HuH-7 (cell line): ENCODE results near the gene MOGAT3.

Source experiments
- DNase-seq: peaks from one replicate; pipeline ENCODE4 v3.0.0; 2011; ENCODE audit warnings: low spot score

MOGAT3 gene, protein sequence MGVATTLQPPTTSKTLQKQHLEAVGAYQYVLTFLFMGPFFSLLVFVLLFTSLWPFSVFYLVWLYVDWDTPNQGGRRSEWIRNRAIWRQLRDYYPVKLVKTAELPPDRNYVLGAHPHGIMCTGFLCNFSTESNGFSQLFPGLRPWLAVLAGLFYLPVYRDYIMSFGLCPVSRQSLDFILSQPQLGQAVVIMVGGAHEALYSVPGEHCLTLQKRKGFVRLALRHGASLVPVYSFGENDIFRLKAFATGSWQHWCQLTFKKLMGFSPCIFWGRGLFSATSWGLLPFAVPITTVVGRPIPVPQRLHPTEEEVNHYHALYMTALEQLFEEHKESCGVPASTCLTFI

DNA sequence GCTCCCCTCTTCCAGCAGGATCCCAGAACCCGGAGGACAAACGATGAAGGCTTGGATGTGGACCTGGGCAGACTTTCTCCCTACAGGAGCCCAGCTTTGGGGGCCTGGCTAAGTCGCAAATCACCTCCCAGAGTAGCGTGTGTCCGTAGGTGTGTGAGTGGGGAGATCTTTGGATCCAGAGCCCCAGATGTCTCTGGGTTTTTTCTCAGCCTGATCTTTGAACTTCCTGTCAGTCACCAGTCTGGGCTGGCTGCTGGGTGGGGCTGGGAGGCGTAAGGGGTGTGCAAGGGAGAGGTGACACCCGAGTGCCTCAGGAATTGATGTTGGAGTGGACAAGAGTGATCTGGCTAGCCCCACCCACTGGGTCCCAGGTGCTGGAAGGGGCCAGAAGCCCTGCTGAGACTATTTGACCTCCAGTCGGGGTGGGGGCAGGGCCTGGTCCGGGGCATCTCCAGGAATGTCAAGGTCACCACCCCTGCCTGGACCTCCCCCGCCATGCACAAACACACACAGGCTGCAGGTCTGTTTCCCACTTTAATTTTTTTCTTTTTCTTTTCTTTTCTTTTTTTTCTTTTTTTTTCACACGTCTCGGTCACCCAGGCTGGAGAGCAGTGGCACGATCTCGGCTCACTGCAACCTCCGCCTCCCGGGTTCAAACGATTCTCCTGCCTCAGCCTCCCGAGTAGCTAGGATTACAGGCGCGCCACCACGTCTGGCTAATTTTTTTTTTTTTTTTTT lies at the start of gene MOGAT3:
Gene MOGAT3, minus strand, starts transcription at position 175 of the 738 bp plus-strand sequence. CDS start 182 bp downstream, outside the sequence.
- peak; percentile 98 for DNase-seq

DNA sequence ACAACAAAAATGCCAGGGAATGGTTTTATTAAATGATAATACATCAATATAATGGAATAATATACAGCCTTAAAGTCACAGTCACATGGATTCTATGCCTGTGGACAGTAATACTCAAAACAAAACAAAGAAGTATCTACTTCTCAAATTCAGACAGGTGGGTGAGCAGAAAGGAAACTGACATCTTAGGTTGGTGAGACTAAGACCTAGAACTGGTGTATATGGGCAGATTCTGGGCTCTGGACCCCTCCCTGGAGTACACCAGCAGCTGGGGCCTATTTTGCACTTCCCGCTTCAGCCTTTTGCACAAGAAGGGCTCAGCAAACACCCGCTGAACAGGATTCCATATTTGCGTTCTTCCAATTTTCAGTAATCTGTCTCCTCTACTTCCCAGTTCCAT lies 49.5 kb upstream of the MOGAT3 start:
- DNase-seq = no peak

DNA sequence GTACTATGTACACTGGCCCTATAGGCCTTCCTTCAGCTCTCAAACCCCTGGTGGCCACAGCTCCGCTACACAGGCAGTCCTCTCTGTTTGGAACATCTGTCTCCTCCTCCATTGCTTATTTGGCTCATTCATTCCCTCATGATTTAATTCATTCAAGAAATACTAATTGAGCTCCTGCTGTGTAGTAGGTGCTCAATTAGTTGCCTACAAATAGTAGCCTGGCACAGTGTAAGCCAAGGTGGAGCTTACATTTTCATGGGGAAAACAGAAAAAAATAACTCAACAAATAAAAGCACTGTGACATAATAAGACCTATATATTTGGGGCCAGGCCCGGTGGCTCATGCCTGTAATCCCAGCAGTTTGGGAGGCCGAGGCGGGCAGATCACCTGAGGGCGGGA lies 47.4 kb upstream of the MOGAT3 start:
- DNase-seq = no peak

DNA sequence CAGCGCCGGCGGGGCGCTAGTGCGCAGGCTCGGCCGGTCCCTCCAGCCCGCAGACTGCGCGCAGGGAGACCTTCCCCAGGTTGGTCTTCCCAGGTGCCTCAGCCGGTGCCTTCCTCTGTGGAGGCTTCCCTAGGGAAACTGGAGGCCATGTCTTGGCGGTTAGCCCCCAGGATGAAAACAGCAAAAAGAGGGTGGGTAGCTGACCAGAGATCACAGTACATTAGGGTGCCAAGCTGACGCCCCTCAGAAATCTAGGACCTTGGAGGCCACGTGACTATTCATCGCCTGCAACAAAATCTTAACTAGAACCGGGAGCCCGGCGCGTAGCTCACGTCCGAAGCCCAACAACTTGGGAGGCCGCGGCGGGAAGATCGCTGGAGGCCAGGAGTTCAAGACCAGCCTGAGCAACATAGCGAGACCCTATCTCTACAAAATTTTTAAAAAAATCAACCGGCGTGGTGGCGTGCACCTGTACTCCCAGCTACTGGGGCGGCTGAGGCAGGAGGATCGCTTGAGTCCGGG lies 44.4 kb upstream of the MOGAT3 start:
- peak; percentile 95 for DNase-seq

DNA sequence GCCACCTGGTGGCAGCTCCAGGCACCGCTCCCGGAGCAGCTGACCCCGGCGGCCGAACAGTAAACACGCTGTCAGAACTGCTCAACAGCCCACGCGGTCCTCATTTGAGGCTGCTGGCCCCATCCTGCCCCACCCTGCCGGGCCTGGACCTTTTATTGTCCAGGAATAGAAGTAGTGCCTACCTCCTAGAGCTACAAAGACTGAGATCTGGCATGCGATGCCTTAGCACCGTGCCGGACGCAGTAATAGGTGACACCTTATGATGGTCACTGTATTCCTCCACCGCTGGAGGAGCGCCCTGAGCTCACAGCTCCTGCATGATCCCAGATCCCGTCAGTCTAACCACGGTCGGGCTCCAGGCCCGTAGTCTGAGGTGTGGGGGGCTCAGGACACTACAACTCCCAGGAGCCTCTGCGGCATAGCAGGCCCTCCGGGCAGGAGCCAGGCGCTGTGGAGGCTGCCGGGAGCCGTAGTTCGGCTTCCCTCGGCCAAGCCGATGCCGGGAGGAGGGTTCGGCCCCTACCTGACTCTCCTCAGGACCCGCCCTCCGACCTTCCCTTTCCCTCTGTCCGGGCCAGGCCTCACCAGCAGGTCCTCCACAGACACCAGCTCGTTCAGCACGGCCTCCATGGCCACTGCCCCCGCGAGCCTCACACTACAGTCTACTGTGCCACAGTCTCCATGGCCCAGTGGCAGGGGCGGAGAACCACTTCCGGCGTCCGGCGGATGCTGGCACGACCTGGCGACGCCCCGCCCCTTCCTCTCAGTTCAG lies 43.7 kb upstream of the MOGAT3 start, which contains the start of gene FIS1:
Gene FIS1, minus strand, starts transcription at position 707 of the 772 bp plus-strand sequence. Its CDS starts 77 bp downstream, at position 630.
- peak; percentile 90 for DNase-seq

DNA sequence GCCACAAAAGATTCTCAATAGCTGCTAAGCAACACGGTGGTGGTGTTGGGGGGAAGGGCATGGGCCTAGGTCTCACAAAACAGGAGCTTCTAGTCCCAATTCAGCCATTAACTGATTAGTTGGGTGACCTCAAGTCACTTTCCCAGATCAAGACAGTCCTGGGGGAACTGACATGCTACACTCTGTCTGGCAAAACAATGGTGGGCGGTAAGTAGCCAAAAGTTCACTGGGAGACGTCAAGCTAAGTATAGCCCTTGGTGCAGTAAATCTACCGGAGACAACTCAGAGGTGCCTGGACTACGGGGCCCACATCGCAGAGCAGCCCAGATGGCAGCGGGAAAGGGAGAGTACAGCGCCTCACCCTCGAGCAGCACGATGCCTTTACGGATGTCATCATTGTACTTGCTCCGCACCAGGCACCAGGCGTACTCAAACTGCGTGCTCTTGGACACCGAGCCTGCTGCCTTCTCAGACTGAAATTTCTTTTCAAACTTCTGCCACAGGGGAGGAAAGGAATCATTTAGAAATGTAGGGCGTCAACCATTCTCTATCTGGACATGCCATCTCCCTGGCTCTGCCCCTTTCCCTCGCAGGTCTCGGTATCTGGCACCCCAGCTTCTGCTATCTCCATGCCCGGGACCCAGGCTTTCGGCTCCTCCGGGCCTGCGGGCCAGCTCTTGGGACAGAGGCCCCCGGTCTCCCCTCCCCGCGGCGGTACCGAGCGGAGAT lies 43.0 kb upstream of the MOGAT3 start:
- DNase-seq = peak; percentile 84

DNA sequence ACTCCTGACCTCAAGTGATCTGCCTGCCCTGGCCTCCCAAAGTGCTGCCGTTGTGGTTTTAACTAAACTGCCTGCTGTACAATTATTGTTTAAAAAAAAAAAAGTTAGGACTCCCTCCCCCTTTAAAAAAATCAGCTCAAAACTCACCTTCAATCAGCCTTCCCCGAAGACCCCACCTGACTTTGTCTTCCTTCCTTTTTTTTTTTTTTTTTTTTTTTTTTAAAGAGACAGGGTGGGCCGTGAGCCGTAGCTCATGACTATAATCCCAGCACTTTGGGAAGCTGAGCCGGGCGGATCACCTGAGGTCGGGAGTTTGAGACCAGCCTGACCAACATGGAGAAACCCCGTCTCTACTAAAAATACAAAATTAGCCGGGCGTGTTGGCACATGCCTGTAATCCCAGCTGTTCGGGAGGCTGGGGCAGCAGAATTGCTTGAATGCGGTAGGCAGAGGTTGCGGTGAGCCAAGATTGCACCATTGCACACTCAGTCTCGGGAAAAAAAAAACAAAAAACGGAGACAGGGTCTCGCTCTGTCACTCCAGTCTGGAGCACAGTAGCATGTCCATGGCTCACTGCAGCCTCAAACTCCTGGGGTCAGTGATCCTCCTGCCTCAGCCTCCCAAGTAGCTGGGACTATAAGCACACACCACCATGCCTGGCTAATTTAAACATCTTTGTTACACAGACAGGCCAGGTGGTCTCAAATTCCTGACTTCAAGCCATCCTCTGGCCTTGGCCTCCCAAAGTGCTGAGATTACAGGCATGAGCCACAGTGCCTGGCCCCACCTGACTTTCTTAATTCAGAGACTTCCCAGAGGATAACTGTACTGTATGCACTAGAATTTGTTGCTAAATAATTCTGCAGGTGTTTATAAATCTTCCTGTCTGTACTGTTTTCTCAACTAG lies 40.9 kb upstream of the MOGAT3 start:
- no peak for DNase-seq

DNA sequence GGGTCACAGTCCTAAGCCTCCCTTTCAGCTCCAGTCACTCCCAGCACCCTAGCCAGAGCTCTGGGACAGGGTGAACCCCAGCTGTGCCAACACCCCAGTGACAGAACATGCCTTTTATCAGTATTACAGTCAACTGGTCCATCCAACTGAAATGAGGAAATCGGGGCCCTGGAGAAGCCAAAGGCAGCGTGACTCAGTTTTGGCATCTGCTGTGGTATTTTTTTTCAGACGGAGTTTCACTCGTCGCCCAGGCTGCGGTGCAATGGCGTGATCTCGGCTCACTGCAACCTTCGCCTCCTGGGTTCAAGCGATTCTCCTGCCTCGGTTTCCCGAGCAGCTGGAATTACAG lies 40.2 kb upstream of the MOGAT3 start:
- no peak for DNase-seq

DNA sequence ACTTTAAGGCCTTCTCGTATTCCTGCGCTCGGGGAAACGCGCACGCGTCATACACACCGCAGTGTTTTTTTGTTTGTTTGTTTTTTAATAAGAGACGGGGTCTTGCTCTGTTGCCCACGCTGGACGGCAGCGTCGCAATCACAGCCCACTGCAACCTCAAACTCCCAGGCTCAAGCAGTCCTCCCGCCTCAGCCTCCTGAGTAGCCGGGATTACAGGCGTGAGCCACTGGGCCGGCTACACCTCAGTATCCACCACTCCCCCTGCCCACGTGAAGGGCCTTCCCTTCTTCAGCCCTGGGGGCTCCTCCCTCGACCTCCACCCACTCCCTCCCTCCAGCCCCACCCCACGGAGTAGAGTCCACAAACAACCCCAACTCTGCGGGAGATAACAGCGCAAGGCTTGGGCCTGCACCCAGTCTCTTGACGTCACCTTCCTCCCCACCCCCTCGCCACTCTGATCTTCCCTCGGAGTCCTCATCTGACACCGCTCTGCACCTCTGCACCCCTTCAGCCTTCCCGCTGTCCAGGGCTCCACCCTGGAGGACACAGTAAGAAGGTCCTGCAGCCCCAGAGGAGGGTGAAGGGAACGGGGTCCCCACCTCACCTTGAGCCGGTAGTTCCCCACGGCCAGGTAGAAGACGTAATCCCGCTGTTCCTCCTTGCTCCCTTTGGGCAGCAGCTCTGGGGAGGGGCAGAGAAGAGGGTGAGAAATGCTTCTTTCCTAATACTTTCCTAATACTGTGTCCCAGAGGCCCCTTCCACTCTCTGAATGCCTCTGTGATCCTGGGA lies 39.6 kb upstream of the MOGAT3 start:
- DNase-seq = no peak

DNA sequence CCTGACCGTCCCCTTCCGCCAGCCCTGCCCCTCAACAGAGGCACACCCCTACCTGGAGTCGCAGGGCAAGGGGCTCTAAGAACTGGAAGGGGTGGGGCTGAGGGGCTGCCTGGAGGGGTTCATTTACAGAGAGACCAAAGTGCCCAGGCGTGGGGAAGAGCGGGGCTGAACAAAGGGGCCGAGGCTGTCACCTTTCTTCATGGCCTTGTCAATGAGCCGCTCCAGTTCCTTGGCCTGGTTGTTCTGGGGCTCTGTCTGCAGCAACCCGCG lies 39.0 kb upstream of the MOGAT3 start:
- no peak for DNase-seq

DNA sequence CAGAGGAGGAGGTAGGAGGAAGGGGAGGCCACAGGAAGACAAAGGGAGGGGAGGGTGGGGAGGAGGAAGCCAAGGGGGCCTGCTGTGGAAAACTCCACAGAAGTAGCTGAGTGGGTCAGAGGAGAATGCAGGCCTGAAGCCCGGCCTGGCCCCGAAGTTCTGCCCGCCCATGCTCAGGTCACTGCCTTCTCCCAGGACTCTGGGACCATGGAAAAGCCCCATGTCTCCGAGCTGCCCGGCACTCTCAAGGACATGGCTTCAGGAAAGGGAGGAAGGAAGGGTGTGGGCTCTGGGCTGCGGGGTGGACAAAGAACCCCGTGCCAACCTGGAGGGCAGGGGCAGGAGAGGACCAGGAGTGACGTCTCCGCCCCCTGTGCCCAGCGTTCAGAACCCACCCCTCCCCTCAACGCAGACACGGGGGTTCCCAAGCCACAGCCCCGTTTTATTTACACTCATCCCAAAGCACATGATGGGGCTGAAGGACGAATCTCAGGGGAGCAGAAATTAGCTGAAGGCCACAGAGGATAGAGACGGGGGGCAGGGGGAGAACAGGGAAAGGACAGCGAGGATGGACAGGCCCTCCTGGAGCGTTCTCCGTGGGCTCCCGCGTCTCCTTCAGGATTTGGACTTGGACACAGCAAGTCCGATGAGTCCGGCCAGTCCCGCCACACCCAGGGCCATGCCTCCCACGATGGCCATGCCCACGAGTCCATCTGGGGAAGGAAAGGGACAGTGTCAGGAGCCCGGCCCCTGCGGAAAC lies 38.5 kb upstream of the MOGAT3 start:
- no peak for DNase-seq

DNA sequence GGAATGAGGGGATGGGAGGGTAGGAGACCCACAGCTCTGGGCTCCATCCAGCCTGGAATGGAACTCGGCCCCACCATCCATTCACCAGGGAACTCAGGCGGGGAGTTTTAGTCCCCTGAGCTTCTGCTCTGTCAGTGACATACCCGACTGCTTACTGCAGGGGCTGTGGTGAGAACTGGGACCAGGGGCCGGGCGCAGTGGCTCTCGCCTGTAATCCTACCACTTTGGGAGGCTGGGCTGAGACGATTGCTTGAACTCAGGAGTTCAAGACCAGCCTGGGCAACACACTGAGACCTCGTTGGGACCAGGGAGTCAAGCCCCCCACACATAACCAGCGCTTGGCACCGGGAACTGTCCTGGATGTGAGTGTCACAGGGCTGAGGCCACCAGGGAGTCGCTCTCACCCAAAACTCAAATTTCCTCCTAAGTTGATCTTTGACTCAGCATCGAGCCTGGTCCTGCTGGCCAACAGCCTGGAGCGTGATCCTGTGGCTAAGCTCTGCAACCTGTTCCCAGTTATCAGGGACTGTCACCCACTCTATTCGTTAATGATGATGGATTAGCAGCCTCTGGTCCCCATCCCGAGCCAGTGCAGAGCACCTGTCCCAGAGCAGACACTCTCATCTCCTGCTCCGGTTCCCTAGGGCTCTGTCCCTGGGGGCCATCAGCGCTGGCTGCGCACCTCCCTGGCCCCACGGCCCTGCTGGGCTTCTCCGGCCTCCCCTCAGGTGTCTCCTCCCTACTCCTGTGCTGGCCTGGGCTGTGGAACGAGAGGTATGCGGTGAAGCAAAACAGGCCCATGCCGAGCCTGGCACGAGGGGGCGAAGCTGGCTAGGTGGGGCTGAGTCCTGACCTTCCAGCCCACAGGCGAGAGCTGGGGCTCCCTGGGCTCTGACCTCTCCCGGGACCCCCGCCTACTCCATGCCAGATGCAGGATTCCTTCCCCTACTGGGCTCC lies 37.7 kb upstream of the MOGAT3 start:
- no peak for DNase-seq

DNA sequence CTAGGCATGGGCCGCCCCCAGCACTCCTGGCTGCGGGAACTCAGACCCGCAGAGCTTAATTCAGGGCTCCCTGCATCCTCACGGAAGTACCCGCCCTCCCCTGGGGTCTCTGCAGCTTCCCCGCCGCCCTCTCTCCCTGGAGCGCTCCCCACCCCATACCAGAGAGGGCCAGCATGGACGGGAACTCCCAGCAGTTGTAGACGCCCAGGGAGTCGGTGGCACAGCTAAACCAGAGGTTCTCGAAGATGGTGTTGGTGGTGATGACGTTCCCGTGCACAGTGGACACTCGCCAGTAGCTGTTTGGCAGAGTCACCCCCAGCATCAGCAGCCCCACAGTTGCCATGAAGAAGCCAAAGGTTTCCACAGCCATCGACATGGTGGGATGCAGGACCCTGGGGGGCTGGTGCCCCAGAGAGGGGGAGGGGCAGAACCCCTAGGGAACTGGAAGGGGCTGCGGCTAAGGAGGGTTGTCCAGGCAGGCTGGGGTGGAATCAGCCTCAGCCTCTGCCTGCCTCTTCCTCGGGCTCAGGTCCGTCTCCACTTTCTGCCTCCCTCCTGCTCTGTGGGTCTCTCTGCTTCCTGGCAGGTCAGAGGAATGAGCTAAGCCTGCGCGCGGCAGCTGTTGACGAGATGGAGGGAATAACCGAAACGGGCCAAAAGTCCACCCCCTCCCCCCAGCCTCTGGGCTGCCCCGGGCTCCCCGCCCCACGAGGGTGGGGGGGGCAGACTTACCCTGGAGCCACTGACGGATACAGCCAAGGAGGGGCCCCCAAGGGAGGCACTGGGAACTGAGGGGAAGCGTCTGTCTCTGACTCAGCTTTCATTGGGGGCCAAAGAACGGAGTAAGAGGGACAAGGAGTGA lies 36.6 kb upstream of the MOGAT3 start, which contains the start of gene CLDN15:
Gene CLDN15, minus strand, starts transcription at position 597 of the 862 bp plus-strand sequence. Its CDS starts 221 bp downstream, at position 376.
- DNase-seq = no peak

DNA sequence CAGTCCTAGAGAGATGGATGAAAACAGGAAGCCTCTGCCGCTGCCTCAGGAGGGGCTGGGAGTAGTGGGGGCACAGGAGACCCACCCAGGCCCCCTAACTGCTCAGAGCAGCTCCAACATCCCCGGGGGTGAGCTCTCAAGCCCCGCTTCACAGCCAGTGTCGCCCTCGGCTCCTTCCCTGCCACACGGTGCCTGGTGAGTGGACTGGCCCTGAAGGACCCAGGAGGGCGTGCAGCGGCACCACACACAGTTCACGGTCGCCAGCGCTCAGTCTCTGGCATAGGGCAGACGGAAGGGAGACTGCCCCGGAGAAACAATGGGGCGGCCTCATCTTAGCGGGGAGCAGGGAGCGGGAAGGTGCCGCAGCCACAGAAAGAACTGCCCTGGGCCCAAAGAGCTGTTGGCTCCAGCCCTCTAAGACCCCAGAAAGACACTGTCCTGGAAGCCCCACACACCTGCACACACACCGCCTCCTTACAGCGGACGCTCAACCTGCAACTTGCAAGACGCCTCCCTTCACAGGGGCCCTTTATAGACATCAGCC lies 35.5 kb upstream of the MOGAT3 start:
- no peak for DNase-seq

DNA sequence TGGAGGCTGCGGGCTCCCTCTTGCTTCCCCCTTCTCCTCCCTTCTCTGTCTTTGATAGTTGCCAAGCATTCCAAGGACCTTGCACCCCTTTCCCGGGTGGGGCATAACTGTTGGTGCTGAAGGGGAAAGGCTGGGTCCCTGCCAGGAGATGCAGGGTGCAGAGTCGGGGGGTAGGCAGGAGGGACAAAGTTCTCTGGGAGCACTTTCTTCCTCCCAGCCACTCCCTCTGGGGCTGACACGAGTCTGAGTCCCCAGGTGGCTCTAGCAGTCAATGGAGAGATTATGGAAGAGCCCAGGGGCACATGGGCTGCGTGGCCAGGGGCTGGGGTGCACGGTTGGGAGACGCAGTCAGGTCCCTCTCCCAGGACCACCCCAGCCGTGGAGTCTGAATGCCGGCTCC lies 34.7 kb upstream of the MOGAT3 start:
- no peak for DNase-seq

DNA sequence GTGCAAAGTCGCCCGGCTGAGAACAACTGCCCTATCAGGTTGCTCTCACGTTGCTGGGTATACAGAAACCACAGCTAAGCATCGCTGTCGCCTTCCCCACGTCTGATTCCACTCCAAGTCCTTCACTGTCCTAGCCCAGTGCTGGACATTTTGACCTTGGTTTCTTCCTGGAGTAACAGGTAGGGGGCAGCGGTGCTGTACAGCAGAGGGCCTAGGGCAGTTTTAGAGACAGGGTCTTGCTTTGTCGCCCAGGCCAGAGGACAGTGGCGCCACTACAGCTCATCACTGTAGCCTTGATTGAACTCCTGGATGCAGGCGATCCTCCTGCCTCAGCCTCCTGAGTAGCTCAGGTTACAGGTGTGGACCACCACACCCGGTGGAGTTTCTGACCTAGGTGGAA lies 34.2 kb upstream of the MOGAT3 start:
- DNase-seq = no peak

DNA sequence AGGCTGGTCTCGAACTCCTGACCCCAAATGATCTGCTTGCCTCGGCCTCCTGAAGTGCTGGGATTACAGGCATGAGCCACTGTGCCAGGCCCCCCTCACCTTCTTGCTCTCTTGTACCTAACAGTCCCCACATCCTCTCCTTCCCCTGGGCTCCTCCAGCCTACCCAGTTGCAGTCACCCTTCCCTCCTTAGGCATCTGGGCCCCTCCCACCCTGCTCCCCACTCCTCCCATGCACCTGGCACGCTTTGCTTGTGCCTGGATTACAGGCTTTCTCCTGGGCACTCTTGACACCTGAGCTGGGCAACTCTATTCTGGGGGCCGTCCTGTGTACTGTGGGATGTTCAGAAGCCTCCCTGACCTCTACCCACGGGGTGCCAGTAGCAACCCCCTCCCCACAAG lies 33.8 kb upstream of the MOGAT3 start:
- DNase-seq = no peak
